Keratinocyte (primary cell): ENCODE data around the gene ITCH. TPM values are rescaled to one million over a fixed set of nuclear protein-coding genes. Genes with fewer than 3 reads are reported as not detected.
"Not testable (repeated sequence)": the region's sequence is repeated elsewhere in the genome, so short reads cannot be mapped to it uniquely, and the experiment has no call there.

Experiments used
- DNase-seq: peaks from one replicate; pipeline ENCODE4 v3.0.0-alpha.2; 2011; ENCODE audit warnings: low read depth, missing footprints, low spot score
- FAIRE-seq: peaks from 2 replicates; lab custom pipeline; 2011; peaks lifted over from hg19 to GRCh38; lab: Jason Lieb, UNC
- H2AFZ ChIP-seq: 2 replicates; pipeline ENCODE4 v1.6.0; 2012; ENCODE audit warnings: low read length, control low read depth, inconsistent platforms; ENCODE audit not compliant: control insufficient read depth
- H3K27ac ChIP-seq: 2 replicates; pipeline ENCODE4 v1.5.1; 2011; ENCODE audit warnings: low read length; ENCODE audit not compliant: control insufficient read depth, insufficient read depth
- H3K27me3 ChIP-seq: 3 replicates; pipeline ENCODE4 v1.6.0; 2011; ENCODE audit warnings: low read length; ENCODE audit not compliant: control insufficient read depth, insufficient read depth; ENCODE audit errors: extremely low read depth
- H3K36me3 ChIP-seq, 2 experiments: 2 replicates in 1 of 2; 3 replicates in 1 of 2; pipeline ENCODE4 v1.5.1; 2011; ENCODE audit warnings: low read length in 2 of 2, mild to moderate bottlenecking in 1 of 2; ENCODE audit not compliant: control insufficient read depth in 2 of 2, insufficient read depth in 2 of 2; ENCODE audit errors: extremely low read depth in 1 of 2
- H3K4me1 ChIP-seq: 3 replicates; pipeline ENCODE4 v1.5.1; 2011; ENCODE audit warnings: low read length; ENCODE audit not compliant: control insufficient read depth, insufficient read depth; ENCODE audit errors: extremely low read depth
- H3K4me2 ChIP-seq: 3 replicates; pipeline ENCODE4 v1.6.0; 2011; ENCODE audit warnings: low read depth, low read length; ENCODE audit not compliant: control insufficient read depth, insufficient read depth; ENCODE audit errors: extremely low read depth
- H3K4me3 ChIP-seq, 3 experiments: fragments of 200-600 bp in 1 of 3; sonication (generic) in 1 of 3; 2 replicates in 2 of 3; 3 replicates in 1 of 3; pipeline ENCODE4 v1.5.1; 2011 to 2016; ENCODE audit warnings: low read length in 3 of 3, mild to moderate bottlenecking in 3 of 3, control low read depth in 2 of 3, inconsistent platforms in 1 of 3, low read depth in 1 of 3, mixed read lengths in 1 of 3, mixed run types in 1 of 3, moderate library complexity in 1 of 3; ENCODE audit not compliant: control insufficient read depth in 2 of 3, insufficient read depth in 2 of 3; ENCODE audit errors: extremely low read depth in 1 of 3
- H3K79me2 ChIP-seq: 2 replicates; pipeline ENCODE4 v1.6.0; 2012; ENCODE audit warnings: low read length; ENCODE audit not compliant: control insufficient read depth, insufficient read depth
- H3K9ac ChIP-seq: 3 replicates; pipeline ENCODE4 v1.6.0; 2011; ENCODE audit warnings: low read length; ENCODE audit not compliant: control insufficient read depth, insufficient read depth; ENCODE audit errors: extremely low read depth
- H3K9me1 ChIP-seq: 3 replicates; pipeline ENCODE4 v1.6.0; 2011; ENCODE audit warnings: low read length; ENCODE audit not compliant: control insufficient read depth, insufficient read depth; ENCODE audit errors: extremely low read depth
- H3K9me3 ChIP-seq: 2 replicates; pipeline ENCODE4 v1.5.1; 2012; ENCODE audit warnings: low read depth, low read length; ENCODE audit not compliant: control insufficient read depth
- H4K20me1 ChIP-seq: 3 replicates; pipeline ENCODE4 v1.6.0; 2011; ENCODE audit warnings: low read length; ENCODE audit not compliant: control insufficient read depth, insufficient read depth; ENCODE audit errors: extremely low read depth
- EZH2 ChIP-seq: IDR thresholded peaks from one replicate; pipeline ENCODE4 v1.6.1; 2012; ENCODE audit warnings: inconsistent platforms, mild to moderate bottlenecking, low read length, moderate library complexity
- dilution Hi-C: fragments of 300-500 bp; cut with MboI; formaldehyde crosslinking; loops from one replicate; pipeline ENCODE4 v1.7.0; 2020; ENCODE audit warnings: low sequenced_read_pairs; ENCODE audit not compliant: extremely low pct_ligation_motif_present
- polyA plus RNA-seq, 5 experiments: library from polyadenylated mRNA; depleted of rRNA in 3 of 5; stranded (reverse) in 3 of 5; stranded (forward) in 1 of 5; unstranded in 1 of 5; fragments of >200 nt; gene quantifications; 1 replicate in 1 of 5; 2 replicates in 3 of 5; 3 replicates in 1 of 5; pipeline versions ENCODE4 v1.2.1 to v1.2.3, GENCODE V29; 2011 to 2012; ENCODE audit warnings: missing spikeins in 2 of 5, low read depth in 1 of 5, low replicate concordance in 1 of 5
- TF ChIP-seq, protein P1 (sequence below), 3 experiments: IDR thresholded peaks in 1 of 3; conservative IDR thresholded peaks in 1 of 3; optimal IDR thresholded peaks in 1 of 3; 2 replicates in 2 of 3; 3 replicates in 1 of 3; pipeline versions ENCODE3 to v1.5.1; 2011; ENCODE audit warnings: low read length in 3 of 3, mild to moderate bottlenecking in 3 of 3, moderate library complexity in 2 of 3, control low read depth in 1 of 3, inconsistent platforms in 1 of 3; ENCODE audit not compliant: insufficient read depth in 2 of 3; ENCODE audit errors: extremely low read depth in 1 of 3

Gene ITCH
- polyA plus RNA-seq, 1 donor (not counting 4 experiments of a cell fraction or from before 2014, with no cell fraction given), result 42.5 TPM

DNA sequence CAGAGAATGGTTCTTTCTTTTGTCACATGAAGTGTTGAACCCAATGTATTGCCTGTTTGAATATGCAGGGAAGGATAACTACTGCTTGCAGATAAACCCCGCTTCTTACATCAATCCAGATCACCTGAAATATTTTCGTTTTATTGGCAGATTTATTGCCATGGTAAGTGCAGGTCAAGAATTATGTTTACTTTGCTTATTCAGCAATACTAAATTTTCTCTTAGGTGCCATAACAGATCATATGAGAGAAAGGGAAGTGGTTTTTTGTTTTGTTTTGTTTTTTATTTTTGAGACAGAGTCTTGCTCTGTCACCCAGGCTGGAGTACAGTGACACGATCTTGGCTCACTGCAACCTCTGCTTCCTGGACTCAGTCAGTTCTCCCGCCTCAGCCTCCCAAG lies 116.6 kb downstream of the ITCH start:
- peaks cover 18 to 25% of the 10 kb centered on the region in 2 experiments for H3K36me3 ChIP-seq
- dilution Hi-C loops, result no loop called here

DNA sequence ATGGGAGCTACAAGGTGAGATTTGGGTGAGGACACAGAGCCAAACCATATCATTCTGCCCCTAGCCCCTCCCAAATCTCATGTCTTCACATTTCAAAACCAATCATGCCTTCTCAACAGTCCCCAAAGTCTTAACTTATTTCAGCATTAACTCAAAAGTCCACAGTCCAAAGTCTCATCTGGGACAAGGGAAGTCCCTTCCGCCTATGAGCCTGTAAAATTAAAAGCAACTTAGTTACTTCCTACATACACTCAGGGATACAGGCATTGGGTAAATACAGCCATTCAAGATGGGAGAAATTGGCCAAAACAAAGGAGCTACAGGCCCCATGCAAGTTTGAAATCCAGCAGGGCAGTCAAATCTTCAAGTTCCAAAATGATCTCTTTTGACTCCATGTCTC lies 119.1 kb downstream of the ITCH start:
- H3K27ac ChIP-seq, H3K4me1 ChIP-seq, H3K9me1 ChIP-seq, dilution Hi-C loops, H3K9ac ChIP-seq, H3K9me3 ChIP-seq, H3K27me3 ChIP-seq, H3K4me2 ChIP-seq, DNase-seq, FAIRE-seq, H2AFZ ChIP-seq, H4K20me1 ChIP-seq, H3K4me3 ChIP-seq: not testable (repeated sequence)
- peaks cover 26% of the 10 kb centered on the region in 2 experiments for H3K36me3 ChIP-seq
- peaks cover 22% of the 10 kb centered on the region for H3K79me2 ChIP-seq

More for the DNA sequence above, 116.6 kb downstream of the ITCH start:
- Histone ChIP-seq H4K20me1 (peaks cover 4% of the 10 kb centered on the region), H3K9ac (no peak overlapping the region), H3K27ac (no peak overlapping the region), H3K4me2 (no peak overlapping the region), H3K4me3 (no peak overlapping the region), H3K79me2 (peaks cover 12% of the 10 kb centered on the region), H3K9me1 (no peaks in the 10 kb centered on the region), H2AFZ (no peak overlapping the region), H3K27me3 (no peaks in the 10 kb centered on the region), H3K4me1 (no peaks in the 10 kb centered on the region), H3K9me3 (no peaks in the 10 kb centered on the region)
- FAIRE-seq, result no peak
- TF ChIP-seq, protein P1, sequence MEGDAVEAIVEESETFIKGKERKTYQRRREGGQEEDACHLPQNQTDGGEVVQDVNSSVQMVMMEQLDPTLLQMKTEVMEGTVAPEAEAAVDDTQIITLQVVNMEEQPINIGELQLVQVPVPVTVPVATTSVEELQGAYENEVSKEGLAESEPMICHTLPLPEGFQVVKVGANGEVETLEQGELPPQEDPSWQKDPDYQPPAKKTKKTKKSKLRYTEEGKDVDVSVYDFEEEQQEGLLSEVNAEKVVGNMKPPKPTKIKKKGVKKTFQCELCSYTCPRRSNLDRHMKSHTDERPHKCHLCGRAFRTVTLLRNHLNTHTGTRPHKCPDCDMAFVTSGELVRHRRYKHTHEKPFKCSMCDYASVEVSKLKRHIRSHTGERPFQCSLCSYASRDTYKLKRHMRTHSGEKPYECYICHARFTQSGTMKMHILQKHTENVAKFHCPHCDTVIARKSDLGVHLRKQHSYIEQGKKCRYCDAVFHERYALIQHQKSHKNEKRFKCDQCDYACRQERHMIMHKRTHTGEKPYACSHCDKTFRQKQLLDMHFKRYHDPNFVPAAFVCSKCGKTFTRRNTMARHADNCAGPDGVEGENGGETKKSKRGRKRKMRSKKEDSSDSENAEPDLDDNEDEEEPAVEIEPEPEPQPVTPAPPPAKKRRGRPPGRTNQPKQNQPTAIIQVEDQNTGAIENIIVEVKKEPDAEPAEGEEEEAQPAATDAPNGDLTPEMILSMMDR (optimal IDR thresholded peaks at IDR 0.05 in 1 of 3, IDR thresholded peaks at IDR 0.05 in 1 of 3, conservative IDR thresholded peaks at IDR 0.05 in 1 of 3; ENCODE audit: extremely low read depth in 1 of 3, insufficient read depth in 2 of 3, low read length in 3 of 3), result no peak
- TF ChIP-seq EZH2, result no peak
- no peak for DNase-seq

DNA sequence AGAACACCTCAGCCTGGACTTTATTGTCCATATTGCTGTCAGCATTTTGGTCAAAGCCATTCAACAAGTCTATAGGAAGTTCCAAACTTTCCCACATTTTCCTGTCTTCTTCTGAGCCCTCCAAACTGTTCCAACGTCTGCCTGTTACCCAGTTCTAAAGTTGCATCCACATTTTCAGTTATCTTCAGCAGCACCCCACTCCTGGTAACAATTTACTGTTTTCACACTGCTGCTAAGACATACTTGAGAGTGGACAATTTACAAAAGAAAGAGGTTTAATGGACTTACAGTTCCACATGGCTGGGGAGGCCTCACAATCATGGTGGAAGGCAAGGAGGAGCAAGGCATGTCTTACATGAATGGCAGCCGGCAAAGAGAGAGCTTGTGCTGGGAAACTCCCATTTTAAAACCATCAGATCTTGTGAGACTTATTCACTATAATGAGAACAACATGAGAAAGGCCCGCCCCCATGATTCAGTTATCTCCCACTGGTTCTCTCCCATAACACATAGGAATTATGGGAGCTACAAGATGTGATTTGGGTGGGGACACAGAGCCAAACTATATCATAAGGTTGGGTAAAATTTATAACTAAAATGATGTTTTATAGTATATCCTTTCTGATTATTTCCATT lies 120.6 kb downstream of the ITCH start:
- DNase-seq, H3K4me3 ChIP-seq, H3K4me1 ChIP-seq, H4K20me1 ChIP-seq, H3K4me2 ChIP-seq, H3K27ac ChIP-seq, H2AFZ ChIP-seq, H3K9me1 ChIP-seq, H3K27me3 ChIP-seq, H3K9ac ChIP-seq, H3K9me3 ChIP-seq, dilution Hi-C loops, FAIRE-seq: not testable (repeated sequence)
- Histone ChIP-seq H3K36me3 (peaks cover 27 to 29% of the 10 kb centered on the region in 2 experiments), H3K79me2 (peaks cover 25% of the 10 kb centered on the region)
